GM18508 (cell line): Measurements from ENCODE around the gene PCMTD2.

Source experiments
- ATAC-seq: cut with Tn5 transposase; IDR thresholded peaks from one replicate; pipeline ENCODE4 v1.9.1; 2021; ENCODE audit warnings: moderate number of reproducible peaks; ENCODE audit not compliant: insufficient read depth, unreplicated experiment

PCMTD2 gene

GRCh38 chr20:64254156-64254555 lies 1.4 kb upstream of the PCMTD2 start:
- no peak for ATAC-seq

DNA sequence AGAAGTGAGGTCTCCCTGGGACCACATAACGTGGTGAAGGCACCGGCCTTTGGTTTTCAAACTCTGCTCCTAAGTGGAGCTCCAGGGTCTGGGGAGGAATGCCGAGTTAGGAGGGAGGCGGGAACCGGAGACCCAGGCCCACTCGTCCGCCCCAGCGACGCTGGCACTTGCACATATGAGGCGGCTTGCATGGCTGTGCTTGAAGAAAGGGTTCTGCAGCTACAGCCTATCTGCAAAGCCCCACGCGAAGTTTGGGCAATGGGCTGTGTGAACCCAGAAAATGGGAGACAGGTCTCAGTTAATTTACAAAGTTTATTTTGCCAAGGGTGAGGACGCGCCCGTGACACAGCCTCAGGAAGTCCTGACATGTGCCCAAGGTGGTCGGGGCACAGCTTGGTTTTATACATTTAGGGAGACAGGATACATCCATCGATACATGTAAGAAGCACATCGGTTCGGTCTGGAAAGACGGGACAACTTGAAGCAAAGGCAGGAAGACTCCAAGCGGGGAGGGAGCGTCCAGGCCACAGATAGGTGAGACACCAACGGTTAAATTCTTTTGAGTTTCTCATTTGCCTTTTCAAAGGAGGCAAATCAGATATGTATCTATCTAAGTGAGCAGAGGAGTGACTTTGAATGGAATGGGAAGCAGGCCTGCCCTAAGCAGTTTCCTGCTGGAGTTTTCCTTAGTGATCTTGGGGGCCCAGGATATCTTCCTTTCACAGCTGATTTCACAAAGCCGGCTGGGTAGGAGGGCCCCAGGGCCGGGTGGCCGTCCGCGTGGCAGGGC lies 782 bp upstream of the PCMTD2 start:
- no peak for ATAC-seq

GRCh38 chr20:64256282-64256935 lies 861 bp downstream of the PCMTD2 start:
- no peak for ATAC-seq

- no peak for ATAC-seq
Observed at GRCh38 chr20:64257107-64257757, 1.7 kb downstream of the PCMTD2 start.

DNA sequence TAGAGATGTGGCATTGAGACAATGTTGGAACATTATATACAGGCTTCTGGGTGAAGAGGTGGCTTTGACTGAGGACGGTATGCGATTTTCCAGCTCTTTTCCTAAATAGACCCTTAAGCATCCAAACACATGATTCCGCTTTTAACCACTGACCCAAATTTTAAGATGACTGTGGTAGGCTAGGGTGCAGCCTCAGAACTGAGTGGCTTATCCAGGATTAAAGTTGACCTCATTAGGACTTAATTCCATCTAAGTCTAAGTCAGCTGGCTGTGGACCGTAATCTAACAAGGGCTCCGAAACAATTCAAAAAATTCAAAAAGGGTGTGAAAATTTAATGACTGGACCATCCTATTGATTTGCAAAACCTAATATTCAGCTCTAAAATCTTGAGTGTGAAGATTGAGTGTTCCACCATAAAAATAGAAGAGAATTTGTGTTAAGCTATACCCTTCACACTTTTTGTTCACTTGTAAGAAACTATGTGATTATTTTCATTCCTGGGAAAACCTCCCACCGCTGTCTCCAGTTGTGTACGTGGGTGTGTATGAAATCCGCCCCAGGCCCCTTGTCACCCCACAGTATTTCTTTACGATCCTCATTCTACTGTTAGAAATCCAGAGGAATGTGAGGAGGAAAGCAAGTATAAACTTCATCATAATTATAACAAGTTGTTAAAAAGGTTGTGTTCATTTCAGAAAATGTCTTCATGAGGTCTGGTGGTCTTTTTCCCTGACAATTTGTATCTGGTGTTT lies 2.7 kb downstream of the PCMTD2 start:
- ATAC-seq = no peak

DNA sequence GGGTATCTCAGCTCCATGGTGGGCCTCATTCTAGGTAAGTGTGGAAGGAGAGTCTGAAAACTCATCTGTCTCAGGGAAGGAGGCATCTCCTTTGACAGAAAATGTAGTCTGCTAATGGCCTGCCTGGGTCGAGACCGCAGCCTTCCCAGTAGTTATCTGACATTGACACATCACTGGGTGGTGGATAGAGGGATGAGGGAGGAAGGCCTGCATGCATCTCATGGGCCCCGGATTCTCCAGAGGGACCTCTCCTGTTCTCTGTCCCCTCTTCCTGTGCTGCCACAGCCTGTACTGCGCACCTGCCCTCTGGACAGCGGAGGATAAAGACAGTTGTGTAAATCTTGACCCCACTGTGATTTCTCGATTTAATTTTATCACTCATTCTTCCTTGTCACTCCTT lies 4.7 kb downstream of the PCMTD2 start:
- no peak for ATAC-seq

DNA sequence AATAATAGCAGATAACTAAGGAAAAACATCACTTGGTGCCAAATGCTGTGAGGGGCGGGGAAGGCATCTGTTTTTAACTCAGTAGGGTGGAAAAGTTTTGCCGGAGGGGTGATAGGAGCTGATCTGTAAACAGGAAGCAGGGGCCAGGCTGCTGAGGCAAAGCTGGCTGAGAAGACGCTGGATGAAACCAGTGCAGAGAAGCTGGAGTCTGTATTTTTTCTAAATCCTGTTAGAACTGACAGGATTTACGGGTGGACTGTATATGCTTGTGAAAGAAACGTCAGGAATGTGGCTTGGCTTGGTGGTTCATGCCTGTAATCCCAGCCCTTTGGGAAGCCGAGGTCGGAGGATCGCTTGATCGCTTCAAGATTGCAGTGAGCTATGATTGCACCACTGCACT lies 5.6 kb downstream of the PCMTD2 start:
- ATAC-seq = no peak

DNA sequence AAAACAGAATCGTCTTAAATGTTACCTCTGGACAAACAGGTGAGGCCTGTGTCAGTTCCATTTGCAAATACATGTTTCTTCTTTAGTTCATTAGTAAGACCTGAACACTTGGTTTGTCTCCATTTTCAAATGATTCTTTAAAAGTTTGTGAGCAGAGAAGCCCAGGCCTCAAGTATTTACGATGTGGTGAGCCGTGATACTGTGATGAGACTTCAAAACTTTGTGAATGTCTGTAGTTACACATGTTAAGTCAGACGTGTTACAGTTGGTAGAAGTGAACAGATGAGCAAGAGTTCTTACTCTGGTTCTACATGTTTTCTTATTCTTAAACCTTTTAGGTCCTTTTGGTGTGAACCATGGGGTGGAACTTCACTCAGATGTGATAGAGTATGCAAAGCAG lies 8.5 kb downstream of the PCMTD2 start:
- no peak for ATAC-seq

DNA sequence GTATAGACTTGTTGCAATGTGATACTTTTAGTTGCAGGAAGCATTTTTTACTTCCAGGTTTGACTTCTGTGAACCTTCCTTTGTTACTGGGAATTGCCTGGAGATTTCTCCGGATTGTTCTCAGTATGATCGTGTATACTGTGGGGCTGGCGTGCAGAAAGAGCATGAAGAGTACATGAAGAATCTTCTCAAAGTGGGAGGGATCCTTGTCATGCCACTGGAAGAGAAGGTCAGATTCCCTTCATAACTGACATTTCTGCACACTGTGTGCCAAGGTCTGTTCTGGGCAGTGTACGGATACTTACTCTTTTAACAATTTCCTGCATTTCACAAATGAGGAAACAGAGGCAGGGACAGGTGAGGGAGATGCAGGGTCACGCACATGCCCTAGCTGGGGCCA lies 9.7 kb downstream of the PCMTD2 start:
- no peak for ATAC-seq

GRCh38 chr20:64266988-64267387 lies 11.4 kb downstream of the PCMTD2 start:
- ATAC-seq = no peak

- ATAC-seq = no peak
Observed at GRCh38 chr20:64268174-64268573, 12.6 kb downstream of the PCMTD2 start.

- no peak for ATAC-seq
Observed at GRCh38 chr20:64269604-64270411, 14.3 kb downstream of the PCMTD2 start.

GRCh38 chr20:64271636-64272035 lies 16.1 kb downstream of the PCMTD2 start:
- ATAC-seq = no peak

- no peak for ATAC-seq
Observed at GRCh38 chr20:64273109-64273508, 17.6 kb downstream of the PCMTD2 start.

DNA sequence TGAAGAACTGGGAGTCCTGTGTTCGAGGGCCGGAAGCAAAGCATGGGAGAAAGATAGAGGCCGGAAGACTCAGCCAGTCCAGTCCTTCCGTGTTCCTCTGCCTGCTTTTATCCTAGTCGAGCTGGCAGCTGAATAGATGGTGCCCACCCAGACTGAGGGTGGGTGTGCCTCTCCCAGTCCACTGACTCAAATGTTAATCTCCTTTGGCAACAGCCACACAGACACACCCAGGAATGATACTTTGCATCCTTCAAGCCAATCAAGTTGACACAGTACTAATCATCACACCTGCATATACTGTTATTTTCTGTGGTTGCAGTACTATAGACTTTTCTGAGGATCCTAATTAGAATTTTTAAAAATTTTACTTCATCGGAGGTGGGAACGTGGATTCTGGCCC lies 21.3 kb downstream of the PCMTD2 start:
- ATAC-seq = no peak

DNA sequence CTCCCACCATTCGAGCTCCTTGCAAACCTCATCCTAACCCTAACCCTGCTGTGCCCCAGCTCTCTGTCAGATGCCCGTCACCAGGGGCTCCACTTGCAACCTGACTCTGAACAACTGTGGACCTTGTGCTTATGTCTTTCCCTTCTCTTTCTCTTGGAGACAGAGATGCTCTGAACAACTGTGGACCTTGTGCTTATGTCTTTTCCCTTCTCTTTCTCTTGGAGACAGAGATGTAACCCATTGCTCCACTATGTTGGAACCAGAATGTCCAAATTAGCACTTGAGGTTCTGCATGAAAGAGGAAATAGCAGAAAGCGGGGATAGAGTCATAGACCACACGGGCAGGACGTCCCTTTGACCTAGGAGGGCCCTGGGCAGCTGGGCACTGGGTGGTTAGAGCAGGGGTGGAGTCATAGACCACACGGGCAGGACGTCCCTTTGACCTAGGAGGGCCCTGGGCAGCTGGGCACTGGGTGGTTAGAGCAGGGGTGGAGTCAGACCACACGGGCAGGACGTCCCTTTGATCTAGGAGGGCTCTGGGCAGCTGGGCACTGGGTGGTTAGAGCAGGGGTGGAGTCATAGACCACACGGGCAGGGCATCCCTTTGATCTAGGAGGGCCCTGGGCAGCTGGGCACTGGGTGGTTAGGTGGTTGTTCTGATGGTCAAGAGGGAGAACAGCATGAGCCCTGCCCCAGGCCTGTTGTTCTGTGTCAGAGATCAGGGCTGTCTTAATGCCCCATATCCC lies 22.2 kb downstream of the PCMTD2 start:
- ATAC-seq = no peak

- ATAC-seq = no peak
Observed at GRCh38 chr20:64278317-64278681, 22.8 kb downstream of the PCMTD2 start.

- no peak for ATAC-seq
Observed at GRCh38 chr20:64279826-64280459, 24.4 kb downstream of the PCMTD2 start.

DNA sequence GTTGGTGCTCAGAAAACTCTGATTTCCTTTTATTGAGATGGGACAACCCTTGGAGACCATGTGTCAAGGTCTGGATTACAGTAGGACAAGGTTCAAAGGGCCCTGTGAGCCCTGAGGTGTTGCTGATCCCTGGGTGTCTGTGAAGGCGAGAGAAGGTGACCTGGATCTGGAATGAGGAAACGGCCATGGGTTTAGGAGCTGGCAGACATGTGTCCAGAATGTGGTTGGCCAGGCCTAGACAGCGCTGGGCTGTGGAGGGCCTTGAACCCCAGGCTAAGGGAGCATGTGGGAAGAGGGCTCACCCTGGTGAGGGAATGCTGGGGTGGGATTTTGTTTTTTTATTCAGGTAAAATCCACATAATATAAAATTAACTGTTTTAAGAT lies 24.9 kb downstream of the PCMTD2 start:
- ATAC-seq = no peak
